Calu3 (cell line): Measurements from ENCODE around the gene PLAC1. TPM values are rescaled to one million over a fixed set of nuclear protein-coding genes. Genes with fewer than 3 reads are reported as not detected.

Experiments
- BruUV-seq: library from RNA; stranded (reverse); fragments of 400-500 nt; replicated peaks from 2 replicates; lab custom pipeline; 2021; lab: Mats Ljungman, UMichigan
- CTCF ChIA-PET: fragments of 300-600 bp; sonication (Branson Sonifier 250); formaldehyde crosslinking; loops from one replicate; lab custom pipeline; 2022; ENCODE audit warnings: antibody characterized with exemption; lab: Charles Lee
- DNase-seq: peaks from one replicate; pipeline ENCODE4 v3.0.0; 2022
- H3K27ac Mint-ChIP-seq: one replicate; pipeline ENCODE4 v1.8.0; 2022; ENCODE audit warnings: mixed read lengths; ENCODE audit not compliant: unreplicated experiment
- H3K27me3 Mint-ChIP-seq: one replicate; pipeline ENCODE4 v1.8.0; 2022; ENCODE audit warnings: mixed read lengths; ENCODE audit not compliant: unreplicated experiment
- H3K36me3 Mint-ChIP-seq: one replicate; pipeline ENCODE4 v1.8.0; 2022; ENCODE audit warnings: mild to moderate bottlenecking, moderate library complexity, mixed read lengths; ENCODE audit not compliant: insufficient read depth, unreplicated experiment
- H3K4me1 Mint-ChIP-seq: one replicate; pipeline ENCODE4 v1.8.0; 2022; ENCODE audit warnings: mild to moderate bottlenecking, low read depth, mixed read lengths; ENCODE audit not compliant: unreplicated experiment
- H3K4me3 Mint-ChIP-seq: one replicate; pipeline ENCODE4 v1.8.0; 2022; ENCODE audit warnings: mild to moderate bottlenecking, low read depth, moderate library complexity, mixed read lengths; ENCODE audit not compliant: unreplicated experiment
- H3K9me3 Mint-ChIP-seq: one replicate; pipeline ENCODE4 v1.8.0; 2022; ENCODE audit warnings: low read depth, mixed read lengths; ENCODE audit not compliant: unreplicated experiment
- intact Hi-C: fragments of 100-400 bp; cut with micrococcal nuclease; formaldehyde crosslinking; loops from one replicate; pipeline ENCODE4 v1.10.0; 2022; ENCODE audit not compliant: unreplicated experiment
- total RNA-seq: library from RNA; stranded (reverse); gene quantifications from 2 replicates; pipeline ENCODE4 v1.2.3, GENCODE V29; 2022
- TF ChIP-seq, protein P1 (sequence below): fragments of 200-600 bp; IDR thresholded peaks from one replicate; pipeline ENCODE4 v1.8.0; 2022; ENCODE audit warnings: antibody characterized with exemption; ENCODE audit not compliant: unreplicated experiment

The PLAC1 gene
- total RNA-seq, 1 experiment from 2014 or later = not detected

GRCh38 chrX:134568285-134569016 lies 89.8 kb downstream of the PLAC1 start:
- no TSS peak for BruUV-seq
- CTCF ChIA-PET = no interaction called here
- Mint-ChIP-seq H3K4me1 (peaks cover 11% of the 10 kb centered on the region), H3K27me3 (no peaks in the 10 kb centered on the region), H3K27ac (no peak overlapping the region), H3K36me3 (no peaks in the 10 kb centered on the region), H3K4me3 (no peak overlapping the region), H3K9me3 (no peaks in the 10 kb centered on the region)
- DNase-seq = no peak
- intact Hi-C loops = no loop called here
- TF ChIP-seq, protein P1, sequence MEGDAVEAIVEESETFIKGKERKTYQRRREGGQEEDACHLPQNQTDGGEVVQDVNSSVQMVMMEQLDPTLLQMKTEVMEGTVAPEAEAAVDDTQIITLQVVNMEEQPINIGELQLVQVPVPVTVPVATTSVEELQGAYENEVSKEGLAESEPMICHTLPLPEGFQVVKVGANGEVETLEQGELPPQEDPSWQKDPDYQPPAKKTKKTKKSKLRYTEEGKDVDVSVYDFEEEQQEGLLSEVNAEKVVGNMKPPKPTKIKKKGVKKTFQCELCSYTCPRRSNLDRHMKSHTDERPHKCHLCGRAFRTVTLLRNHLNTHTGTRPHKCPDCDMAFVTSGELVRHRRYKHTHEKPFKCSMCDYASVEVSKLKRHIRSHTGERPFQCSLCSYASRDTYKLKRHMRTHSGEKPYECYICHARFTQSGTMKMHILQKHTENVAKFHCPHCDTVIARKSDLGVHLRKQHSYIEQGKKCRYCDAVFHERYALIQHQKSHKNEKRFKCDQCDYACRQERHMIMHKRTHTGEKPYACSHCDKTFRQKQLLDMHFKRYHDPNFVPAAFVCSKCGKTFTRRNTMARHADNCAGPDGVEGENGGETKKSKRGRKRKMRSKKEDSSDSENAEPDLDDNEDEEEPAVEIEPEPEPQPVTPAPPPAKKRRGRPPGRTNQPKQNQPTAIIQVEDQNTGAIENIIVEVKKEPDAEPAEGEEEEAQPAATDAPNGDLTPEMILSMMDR = no peak

GRCh38 chrX:134566506-134566905 lies 91.8 kb downstream of the PLAC1 start:
- TF ChIP-seq, protein P1 = no peak
- no peaks in the 10 kb centered on the region for H3K27me3 Mint-ChIP-seq
- H3K27ac Mint-ChIP-seq = no peak overlapping the region
- peaks cover 11% of the 10 kb centered on the region for H3K4me1 Mint-ChIP-seq
- H3K36me3 Mint-ChIP-seq = no peaks in the 10 kb centered on the region
- H3K9me3 Mint-ChIP-seq = no peaks in the 10 kb centered on the region
- CTCF ChIA-PET = no interaction called here
- H3K4me3 Mint-ChIP-seq = no peak overlapping the region
- no peak for DNase-seq
- intact Hi-C loops = no loop called here
- BruUV-seq = no TSS peak

DNA sequence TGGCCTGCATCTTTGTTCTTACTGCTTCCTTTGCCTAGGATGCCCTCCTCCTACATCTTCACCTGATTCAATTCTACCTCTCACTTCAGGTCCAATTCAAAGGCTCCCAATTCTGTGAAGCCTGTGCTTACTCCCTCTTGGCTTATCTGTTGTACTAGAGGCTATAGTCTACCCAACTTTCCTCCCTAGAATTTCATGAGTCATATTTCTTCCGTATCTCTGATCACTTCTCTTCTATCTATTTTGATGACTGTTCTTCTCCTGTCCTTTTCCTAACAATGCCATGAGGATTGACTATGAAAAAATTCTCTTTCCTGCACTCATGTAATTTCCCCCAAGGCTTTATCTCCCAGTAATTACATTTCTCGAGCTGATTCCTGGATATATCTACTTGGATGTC lies 96.3 kb downstream of the PLAC1 start:
- H3K4me3 Mint-ChIP-seq = no peak overlapping the region
- H3K4me1 Mint-ChIP-seq = no peaks in the 10 kb centered on the region
- CTCF ChIA-PET = no interaction called here
- TF ChIP-seq, protein P1 = no peak
- DNase-seq = no peak
- no peaks in the 10 kb centered on the region for H3K36me3 Mint-ChIP-seq
- H3K9me3 Mint-ChIP-seq = no peaks in the 10 kb centered on the region
- no TSS peak for BruUV-seq
- no peak overlapping the region for H3K27ac Mint-ChIP-seq
- H3K27me3 Mint-ChIP-seq = no peaks in the 10 kb centered on the region
- intact Hi-C loops = no loop called here

- Mint-ChIP-seq H3K4me1 (no peaks in the 10 kb centered on the region), H3K27me3 (no peaks in the 10 kb centered on the region), H3K27ac (no peak overlapping the region), H3K4me3 (no peak overlapping the region), H3K9me3 (no peaks in the 10 kb centered on the region), H3K36me3 (no peaks in the 10 kb centered on the region)
- BruUV-seq = no TSS peak
- CTCF ChIA-PET = no interaction called here
- no peak for DNase-seq
- intact Hi-C loops = no loop called here
- TF ChIP-seq, protein P1 = no peak
These were observed 100.1 kb downstream of the PLAC1 start for GRCh38 chrX:134558133-134558532.
